Measurements from ENCODE around the gene DDOST. TPM values are rescaled to one million over a fixed set of nuclear protein-coding genes. Genes with fewer than 3 reads are reported as not detected.

DDOST gene
- polyA plus RNA-seq, 1 donor (not counting 4 experiments of a cell fraction or from before 2014, with no cell fraction given) = 263 TPM

- H3K27ac ChIP-seq (ENCODE audit: control insufficient read depth, insufficient read depth, low read length) = no peak overlapping the region
Observed at GRCh38 chr1:20625176-20626097, 35.7 kb downstream of the DDOST start.

GRCh38 chr1:20624709-20625108 lies 36.5 kb downstream of the DDOST start:
- FAIRE-seq (no peak), DNase-seq (ENCODE audit: low read depth, low spot score) (no peak)
- no peaks in the 10 kb centered on the region for H3K4me1 ChIP-seq (ENCODE audit: control insufficient read depth, extremely low read depth, insufficient read depth, low read length)
- H3K4me3 ChIP-seq (ENCODE audit: control insufficient read depth in 2 of 3, extremely low read depth in 1 of 3, insufficient read depth in 2 of 3, low read depth in 1 of 3, low read length in 3 of 3) = no peak overlapping the region
- no peaks in the 10 kb centered on the region for H3K9me3 ChIP-seq (ENCODE audit: control insufficient read depth, low read depth, low read length)
- no peak for TF ChIP-seq CTCF (optimal IDR thresholded peaks at IDR 0.05 in 1 of 3, IDR thresholded peaks at IDR 0.05 in 1 of 3, conservative IDR thresholded peaks at IDR 0.05 in 1 of 3; ENCODE audit: extremely low read depth in 1 of 3, insufficient read depth in 2 of 3, low read length in 3 of 3)
- no peak for TF ChIP-seq EZH2 (IDR thresholded peaks at IDR 0.05; ENCODE audit: low read length)
- H3K27me3 ChIP-seq (ENCODE audit: control insufficient read depth, extremely low read depth, insufficient read depth, low read length) = no peaks in the 10 kb centered on the region
- dilution Hi-C loops (cut with MboI; ENCODE audit: extremely low pct_ligation_motif_present, low sequenced_read_pairs) = no loop called here
- H3K9me1 ChIP-seq (ENCODE audit: control insufficient read depth, extremely low read depth, insufficient read depth, low read length) = no peaks in the 10 kb centered on the region
- no peak overlapping the region for H2AFZ ChIP-seq (ENCODE audit: control insufficient read depth, low read length)
- no peaks in the 10 kb centered on the region for H4K20me1 ChIP-seq (ENCODE audit: control insufficient read depth, extremely low read depth, insufficient read depth, low read length)
- no peak overlapping the region for H3K4me2 ChIP-seq (ENCODE audit: control insufficient read depth, extremely low read depth, insufficient read depth, low read depth, low read length)
- no peak overlapping the region for H3K9ac ChIP-seq (ENCODE audit: control insufficient read depth, extremely low read depth, insufficient read depth, low read length)
- H3K36me3 ChIP-seq (ENCODE audit: control insufficient read depth in 2 of 2, extremely low read depth in 1 of 2, insufficient read depth in 2 of 2, low read length in 2 of 2) = no peaks in the 10 kb centered on the region
- no peak overlapping the region for H3K27ac ChIP-seq (ENCODE audit: control insufficient read depth, insufficient read depth, low read length)
- no peaks in the 10 kb centered on the region for H3K79me2 ChIP-seq (ENCODE audit: control insufficient read depth, insufficient read depth, low read length)

More at GRCh38 chr1:20625176-20626097, 35.7 kb downstream of the DDOST start:
- Histone ChIP-seq H3K4me2 (ENCODE audit: control insufficient read depth, extremely low read depth, insufficient read depth, low read depth, low read length) (no peak overlapping the region), H3K4me3 (ENCODE audit: control insufficient read depth in 2 of 3, extremely low read depth in 1 of 3, insufficient read depth in 2 of 3, low read depth in 1 of 3, low read length in 3 of 3) (no peak overlapping the region), H4K20me1 (ENCODE audit: control insufficient read depth, extremely low read depth, insufficient read depth, low read length) (no peaks in the 10 kb centered on the region), H3K9me3 (ENCODE audit: control insufficient read depth, low read depth, low read length) (no peaks in the 10 kb centered on the region), H3K9ac (ENCODE audit: control insufficient read depth, extremely low read depth, insufficient read depth, low read length) (no peak overlapping the region), H2AFZ (ENCODE audit: control insufficient read depth, low read length) (no peak overlapping the region), H3K4me1 (ENCODE audit: control insufficient read depth, extremely low read depth, insufficient read depth, low read length) (no peaks in the 10 kb centered on the region), H3K36me3 (ENCODE audit: control insufficient read depth in 2 of 2, extremely low read depth in 1 of 2, insufficient read depth in 2 of 2, low read length in 2 of 2) (no peaks in the 10 kb centered on the region), H3K79me2 (ENCODE audit: control insufficient read depth, insufficient read depth, low read length) (no peaks in the 10 kb centered on the region), H3K27me3 (ENCODE audit: control insufficient read depth, extremely low read depth, insufficient read depth, low read length) (no peaks in the 10 kb centered on the region), H3K9me1 (ENCODE audit: control insufficient read depth, extremely low read depth, insufficient read depth, low read length) (no peaks in the 10 kb centered on the region)
- dilution Hi-C loops (cut with MboI; ENCODE audit: extremely low pct_ligation_motif_present, low sequenced_read_pairs) = no loop called here
- no peak for FAIRE-seq
- DNase-seq (ENCODE audit: low read depth, low spot score) = no peak
- TF ChIP-seq CTCF (optimal IDR thresholded peaks at IDR 0.05 in 1 of 3, IDR thresholded peaks at IDR 0.05 in 1 of 3, conservative IDR thresholded peaks at IDR 0.05 in 1 of 3; ENCODE audit: extremely low read depth in 1 of 3, insufficient read depth in 2 of 3, low read length in 3 of 3) (no peak), EZH2 (IDR thresholded peaks at IDR 0.05; ENCODE audit: low read length) (no peak)

All from keratinocyte (primary cell).